ENCODE results near the gene SGPL1. TPM values are rescaled to one million over a fixed set of nuclear protein-coding genes. Genes with fewer than 3 reads are reported as not detected.

Gene SGPL1
- polyA plus RNA-seq, 1 donor (not counting 4 experiments of a cell fraction or from before 2014, with no cell fraction given) = 31.4 TPM

DNA sequence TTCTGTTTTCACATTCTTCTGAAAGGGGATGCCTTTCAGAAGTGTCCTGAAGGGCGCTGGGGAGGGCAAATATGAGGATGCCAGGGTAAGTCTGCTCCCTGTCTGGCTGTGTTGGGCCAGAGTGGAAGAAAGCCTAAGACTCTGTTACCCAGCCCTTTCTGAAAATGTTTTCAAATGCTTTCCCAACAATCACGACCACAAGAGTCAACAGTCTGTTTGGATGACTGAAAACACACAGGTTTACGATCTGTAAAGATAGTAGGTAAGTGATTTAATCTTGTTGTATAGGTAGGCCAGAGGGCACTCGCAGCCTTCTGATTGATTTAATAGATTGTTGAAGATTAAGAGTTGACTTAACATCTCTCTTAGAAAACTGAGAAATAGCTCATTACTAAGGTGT, 13.2 kb downstream of the SGPL1 start:
- DNase-seq (ENCODE audit: low read depth, low spot score) (no peak), FAIRE-seq (no peak)
- Histone ChIP-seq H3K9me1 (ENCODE audit: control insufficient read depth, extremely low read depth, insufficient read depth, low read length) (no peaks in the 10 kb centered on the region), H3K79me2 (ENCODE audit: control insufficient read depth, insufficient read depth, low read length) (peaks cover 36% of the 10 kb centered on the region), H3K36me3 (ENCODE audit: control insufficient read depth in 2 of 2, extremely low read depth in 1 of 2, insufficient read depth in 2 of 2, low read length in 2 of 2) (peaks cover 0 to 1% of the 10 kb centered on the region in 2 experiments), H4K20me1 (ENCODE audit: control insufficient read depth, extremely low read depth, insufficient read depth, low read length) (no peaks in the 10 kb centered on the region), H3K27ac (ENCODE audit: control insufficient read depth, insufficient read depth, low read length) (no peak overlapping the region), H2AFZ (ENCODE audit: control insufficient read depth, low read length) (no peak overlapping the region), H3K4me2 (ENCODE audit: control insufficient read depth, extremely low read depth, insufficient read depth, low read depth, low read length) (no peak overlapping the region), H3K9me3 (ENCODE audit: control insufficient read depth, low read depth, low read length) (no peaks in the 10 kb centered on the region), H3K9ac (ENCODE audit: control insufficient read depth, extremely low read depth, insufficient read depth, low read length) (no peak overlapping the region), H3K27me3 (ENCODE audit: control insufficient read depth, extremely low read depth, insufficient read depth, low read length) (no peaks in the 10 kb centered on the region), H3K4me3 (ENCODE audit: control insufficient read depth in 2 of 3, extremely low read depth in 1 of 3, insufficient read depth in 2 of 3, low read depth in 1 of 3, low read length in 3 of 3) (no peak overlapping the region), H3K4me1 (ENCODE audit: control insufficient read depth, extremely low read depth, insufficient read depth, low read length) (peaks cover 51% of the 10 kb centered on the region)
- TF ChIP-seq, protein P1, sequence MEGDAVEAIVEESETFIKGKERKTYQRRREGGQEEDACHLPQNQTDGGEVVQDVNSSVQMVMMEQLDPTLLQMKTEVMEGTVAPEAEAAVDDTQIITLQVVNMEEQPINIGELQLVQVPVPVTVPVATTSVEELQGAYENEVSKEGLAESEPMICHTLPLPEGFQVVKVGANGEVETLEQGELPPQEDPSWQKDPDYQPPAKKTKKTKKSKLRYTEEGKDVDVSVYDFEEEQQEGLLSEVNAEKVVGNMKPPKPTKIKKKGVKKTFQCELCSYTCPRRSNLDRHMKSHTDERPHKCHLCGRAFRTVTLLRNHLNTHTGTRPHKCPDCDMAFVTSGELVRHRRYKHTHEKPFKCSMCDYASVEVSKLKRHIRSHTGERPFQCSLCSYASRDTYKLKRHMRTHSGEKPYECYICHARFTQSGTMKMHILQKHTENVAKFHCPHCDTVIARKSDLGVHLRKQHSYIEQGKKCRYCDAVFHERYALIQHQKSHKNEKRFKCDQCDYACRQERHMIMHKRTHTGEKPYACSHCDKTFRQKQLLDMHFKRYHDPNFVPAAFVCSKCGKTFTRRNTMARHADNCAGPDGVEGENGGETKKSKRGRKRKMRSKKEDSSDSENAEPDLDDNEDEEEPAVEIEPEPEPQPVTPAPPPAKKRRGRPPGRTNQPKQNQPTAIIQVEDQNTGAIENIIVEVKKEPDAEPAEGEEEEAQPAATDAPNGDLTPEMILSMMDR (optimal IDR thresholded peaks at IDR 0.05 in 1 of 3, IDR thresholded peaks at IDR 0.05 in 1 of 3, conservative IDR thresholded peaks at IDR 0.05 in 1 of 3; ENCODE audit: extremely low read depth in 1 of 3, insufficient read depth in 2 of 3, low read length in 3 of 3) = no peak
- no peak for TF ChIP-seq EZH2 (IDR thresholded peaks at IDR 0.05; ENCODE audit: low read length)
- dilution Hi-C loops (cut with MboI; ENCODE audit: extremely low pct_ligation_motif_present, low sequenced_read_pairs) = no loop called here

DNA sequence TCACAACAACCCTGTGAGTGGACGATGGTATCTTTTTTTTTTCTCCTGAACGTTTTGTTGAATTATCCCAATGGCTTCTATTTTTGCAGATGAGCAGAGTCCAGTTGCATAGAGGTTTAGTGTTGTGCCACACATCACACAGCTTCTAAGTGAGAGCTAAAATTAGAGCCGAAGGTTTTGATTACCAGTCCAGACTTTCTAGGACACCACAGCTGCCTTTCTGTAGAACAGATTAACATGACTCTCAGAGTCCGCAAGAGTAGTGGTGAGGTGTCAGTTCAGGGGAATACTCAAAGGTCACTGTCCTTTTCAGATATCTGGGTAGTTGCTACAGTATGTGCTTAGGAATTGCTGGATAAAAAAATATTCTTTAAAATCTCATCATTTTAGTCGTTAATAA, 13.8 kb downstream of the SGPL1 start:
- H3K36me3 ChIP-seq (ENCODE audit: control insufficient read depth in 2 of 2, extremely low read depth in 1 of 2, insufficient read depth in 2 of 2, low read length in 2 of 2) = peaks cover 0 to 1% of the 10 kb centered on the region in 2 experiments
- H3K4me1 ChIP-seq (ENCODE audit: control insufficient read depth, extremely low read depth, insufficient read depth, low read length) = peaks cover 53% of the 10 kb centered on the region
- H2AFZ ChIP-seq (ENCODE audit: control insufficient read depth, low read length) = no peak overlapping the region
- no peak for DNase-seq (ENCODE audit: low read depth, low spot score)
- peak overlapping the region; percentile 41 for H3K27ac ChIP-seq (ENCODE audit: control insufficient read depth, insufficient read depth, low read length)
- no peaks in the 10 kb centered on the region for H3K27me3 ChIP-seq (ENCODE audit: control insufficient read depth, extremely low read depth, insufficient read depth, low read length)
- H3K4me3 ChIP-seq (ENCODE audit: control insufficient read depth in 2 of 3, extremely low read depth in 1 of 3, insufficient read depth in 2 of 3, low read depth in 1 of 3, low read length in 3 of 3) = no peak overlapping the region
- no peaks in the 10 kb centered on the region for H3K9me3 ChIP-seq (ENCODE audit: control insufficient read depth, low read depth, low read length)
- peaks cover 43% of the 10 kb centered on the region for H3K79me2 ChIP-seq (ENCODE audit: control insufficient read depth, insufficient read depth, low read length)
- dilution Hi-C loops (cut with MboI; ENCODE audit: extremely low pct_ligation_motif_present, low sequenced_read_pairs) = no loop called here
- H3K9ac ChIP-seq (ENCODE audit: control insufficient read depth, extremely low read depth, insufficient read depth, low read length) = no peak overlapping the region
- H3K4me2 ChIP-seq (ENCODE audit: control insufficient read depth, extremely low read depth, insufficient read depth, low read depth, low read length) = peak overlapping the region; percentile 68
- H4K20me1 ChIP-seq (ENCODE audit: control insufficient read depth, extremely low read depth, insufficient read depth, low read length) = no peaks in the 10 kb centered on the region
- no peak for TF ChIP-seq EZH2 (IDR thresholded peaks at IDR 0.05; ENCODE audit: low read length)
- TF ChIP-seq, protein P1 (optimal IDR thresholded peaks at IDR 0.05 in 1 of 3, IDR thresholded peaks at IDR 0.05 in 1 of 3, conservative IDR thresholded peaks at IDR 0.05 in 1 of 3; ENCODE audit: extremely low read depth in 1 of 3, insufficient read depth in 2 of 3, low read length in 3 of 3) = no peak
- no peak for FAIRE-seq
- no peaks in the 10 kb centered on the region for H3K9me1 ChIP-seq (ENCODE audit: control insufficient read depth, extremely low read depth, insufficient read depth, low read length)
